ENCODE measurements around the gene FBXO11.

DNA sequence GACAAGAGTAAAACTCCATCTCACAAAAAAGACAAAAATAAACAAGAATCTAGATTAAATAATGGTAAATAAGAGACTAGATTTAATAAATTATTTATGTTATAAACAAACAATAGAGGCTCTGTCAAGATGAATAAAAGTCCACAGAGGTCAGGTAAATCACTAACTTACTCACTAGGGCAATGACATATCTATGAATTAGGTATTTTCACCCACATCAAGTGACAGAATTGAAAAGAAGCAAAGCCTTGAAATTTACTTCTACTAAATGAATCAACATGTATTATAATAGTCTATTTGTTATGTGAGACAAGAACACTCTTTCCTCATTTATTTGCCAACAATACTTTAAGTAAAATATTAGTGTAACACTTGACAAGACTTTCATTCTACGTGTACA is 41.7 kb downstream of the FBXO11 start:
- TF ChIP-seq GATA3 (IDR thresholded peaks at IDR 0.05; ENCODE audit: low read depth, low read length) (no peak), GATA2 (IDR thresholded peaks at IDR 0.05; ENCODE audit: low read depth, low read length) (no peak)

Measured in SH-SY5Y (cell line).